A172 (cell line): Measurements from ENCODE around the gene PPAN. TPM values are rescaled to one million over a fixed set of nuclear protein-coding genes. Genes with fewer than 3 reads are reported as not detected.

Experiments
- DNase-seq: peaks from one replicate; pipeline ENCODE4 v3.0.0-alpha.2; 2015; ENCODE audit warnings: low spot score
- total RNA-seq: library from RNA; depleted of rRNA; stranded (reverse); fragments of >200 nt; shearing (Covaris generic); gene quantifications from 2 replicates; pipeline ENCODE4 v1.2.3, GENCODE V29; 2014; rRNA removed

PPAN gene
- total RNA-seq, result 27.6 and 34.6 TPM in 2 replicates

GRCh38 chr19:10106100-10106936 lies at the start of gene PPAN:
PPAN (plus strand) TSS chr19:10106362; CDS start chr19:10106395, 33 bp downstream.
- DNase-seq, result peak; percentile 97

GRCh38 chr19:10061717-10062310 lies 44.3 kb upstream of the PPAN start:
- no peak for DNase-seq

GRCh38 chr19:10068205-10068604 lies 38.0 kb upstream of the PPAN start:
- no peak for DNase-seq

GRCh38 chr19:10069046-10069445 lies 37.1 kb upstream of the PPAN start:
- peak; percentile 38 for DNase-seq

- no peak for DNase-seq
Observed at GRCh38 chr19:10070730-10071446, 35.3 kb upstream of the PPAN start.

DNA sequence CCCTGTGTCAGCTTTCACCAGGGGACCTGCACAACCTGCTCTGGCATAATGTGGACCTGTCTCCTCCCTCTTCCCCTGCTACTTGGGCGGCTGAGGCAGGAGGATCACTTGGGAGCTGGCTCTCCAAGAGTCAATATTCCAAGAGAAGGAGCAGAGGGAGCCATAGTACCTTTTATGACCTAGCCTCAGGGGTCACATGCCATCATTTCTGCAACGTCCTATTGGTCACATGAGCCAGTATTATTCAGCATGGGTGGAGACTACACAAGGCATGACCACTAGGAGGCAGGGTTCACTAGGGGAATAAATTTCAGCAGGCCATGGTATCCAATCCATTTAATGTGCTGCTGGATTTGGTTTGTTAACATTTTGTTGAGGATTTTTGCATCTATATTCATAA lies 32.0 kb upstream of the PPAN start:
- peak; percentile 33 for DNase-seq

GRCh38 chr19:10076535-10076934 lies 29.6 kb upstream of the PPAN start:
- DNase-seq, result no peak

- no peak for DNase-seq
Observed at GRCh38 chr19:10078329-10078728, 27.8 kb upstream of the PPAN start.

- no peak for DNase-seq
Observed at GRCh38 chr19:10079031-10079453, 27.1 kb upstream of the PPAN start.

GRCh38 chr19:10083911-10084310 lies 22.3 kb upstream of the PPAN start:
- DNase-seq, result no peak

GRCh38 chr19:10084803-10085202 lies 21.4 kb upstream of the PPAN start:
- no peak for DNase-seq

DNA sequence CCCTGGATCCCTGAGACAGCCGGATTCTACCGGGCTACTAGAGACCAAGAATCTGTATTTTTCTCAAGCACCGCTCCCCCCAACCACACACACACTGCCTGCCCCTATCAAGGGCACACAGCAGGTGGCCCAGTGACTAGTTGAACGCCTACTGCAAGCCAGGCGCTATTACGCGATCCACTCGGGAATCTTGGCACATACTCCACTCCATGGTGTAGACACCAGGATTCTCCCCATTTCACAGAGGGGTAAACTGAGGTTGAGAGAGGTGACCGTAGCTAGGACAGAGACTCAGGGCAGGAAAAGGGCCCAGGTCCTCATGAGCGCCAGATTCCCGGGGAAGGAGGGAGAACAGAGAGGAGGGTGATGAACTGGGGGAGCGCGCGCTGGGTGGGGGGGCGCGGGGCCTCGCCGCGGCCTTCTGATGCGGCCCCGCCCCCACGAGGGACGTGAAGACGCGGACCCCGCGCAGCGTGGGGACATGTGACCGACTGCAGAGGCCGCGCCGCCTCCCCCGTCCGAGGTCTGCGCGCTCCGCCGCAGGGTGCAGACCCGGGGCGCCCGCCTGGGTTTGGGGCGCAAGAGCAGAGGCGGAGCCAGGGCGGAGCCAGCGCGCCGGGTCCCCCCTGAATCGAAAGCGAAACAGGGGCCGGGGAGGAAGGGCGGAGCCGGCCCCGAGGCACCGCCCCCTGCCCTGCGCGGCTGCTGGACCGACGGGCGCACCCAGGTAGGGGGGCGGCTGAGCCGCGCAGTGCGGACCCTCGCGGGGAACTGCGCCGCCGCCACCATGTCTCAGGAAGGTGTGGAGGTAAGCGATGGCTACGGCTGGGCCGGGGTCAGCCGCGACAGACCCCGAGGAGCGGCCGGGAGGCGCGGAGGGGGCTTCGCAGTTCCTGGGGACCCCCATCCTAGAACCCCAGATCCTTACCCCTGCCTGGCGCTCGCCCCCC lies 20.2 kb upstream of the PPAN start, which contains the start of gene SHFL:
Gene SHFL, plus strand, starts transcription at position 677 of the 950 bp plus-strand sequence. Its CDS starts 111 bp downstream, at position 788.
- DNase-seq, result peak; percentile 59

GRCh38 chr19:10086591-10087192 lies 19.5 kb upstream of the PPAN start:
- no peak for DNase-seq

DNA sequence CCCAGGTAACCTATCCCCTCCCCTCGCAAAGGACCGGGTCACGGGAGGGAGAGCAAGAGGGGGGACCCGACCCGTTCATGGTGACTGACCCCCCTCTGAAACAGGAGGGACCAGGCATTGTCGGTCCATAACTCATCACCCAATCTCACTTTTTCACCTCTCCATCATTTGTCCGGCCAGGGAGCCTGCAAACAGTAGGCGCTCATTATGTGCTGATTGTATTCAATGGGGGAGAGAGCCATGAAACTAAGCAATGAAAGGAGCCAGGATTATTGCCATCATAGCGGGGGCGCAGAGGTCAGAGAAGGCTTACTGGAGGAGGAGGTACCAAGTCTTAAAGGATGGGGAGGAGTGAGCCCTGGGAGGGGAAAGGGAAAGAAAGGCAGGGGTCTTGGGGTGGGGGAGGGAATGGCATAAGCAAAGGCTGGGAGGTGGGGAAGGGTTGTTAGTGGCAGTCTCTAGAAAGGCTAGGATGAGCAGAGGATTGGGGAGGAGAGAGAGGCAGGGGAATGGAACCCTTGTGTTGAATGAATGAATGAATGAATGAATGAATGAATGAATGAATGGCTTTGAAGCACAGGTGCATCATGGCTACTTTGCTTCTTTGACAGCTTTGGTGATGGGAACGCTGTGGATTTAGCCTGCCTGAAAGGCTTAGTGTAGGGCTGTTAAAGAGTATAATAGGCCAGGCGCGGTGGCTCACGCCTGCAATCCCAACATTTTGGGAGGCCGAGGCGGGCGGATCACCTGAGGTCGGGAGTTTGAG lies 18.7 kb upstream of the PPAN start:
- no peak for DNase-seq

DNA sequence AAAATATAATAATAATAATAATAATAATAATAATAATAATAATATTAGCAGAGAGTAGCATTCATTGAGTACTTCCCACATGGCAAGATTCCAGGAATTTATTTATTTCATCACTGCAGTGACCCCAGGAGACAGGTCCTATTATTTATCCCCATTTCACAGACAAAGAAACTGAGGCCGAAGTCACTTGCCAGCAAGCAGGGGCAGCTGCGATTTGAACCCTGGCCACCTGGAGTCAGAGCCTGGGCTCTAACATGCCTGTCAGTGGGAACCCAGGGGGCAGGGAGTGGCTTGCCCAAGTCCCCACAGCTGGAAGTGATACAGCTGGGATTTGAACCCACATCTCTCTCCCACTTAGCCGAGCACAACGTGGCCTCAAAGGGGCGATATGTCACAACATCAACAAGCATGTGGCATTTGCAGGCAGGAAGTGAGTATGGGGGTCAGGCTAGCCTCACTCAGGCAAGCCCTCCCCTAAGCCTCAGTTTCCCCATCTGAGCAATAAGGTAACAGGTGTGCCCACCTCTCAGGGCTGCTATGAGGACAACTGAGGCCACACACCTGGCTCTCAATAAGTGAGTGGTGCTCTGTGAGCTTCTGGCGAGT lies 17.1 kb upstream of the PPAN start:
- DNase-seq, result no peak

- no peak for DNase-seq
Observed at GRCh38 chr19:10089801-10090375, 16.3 kb upstream of the PPAN start.

- DNase-seq, result no peak
Observed at GRCh38 chr19:10091370-10091687, 14.8 kb upstream of the PPAN start.

DNA sequence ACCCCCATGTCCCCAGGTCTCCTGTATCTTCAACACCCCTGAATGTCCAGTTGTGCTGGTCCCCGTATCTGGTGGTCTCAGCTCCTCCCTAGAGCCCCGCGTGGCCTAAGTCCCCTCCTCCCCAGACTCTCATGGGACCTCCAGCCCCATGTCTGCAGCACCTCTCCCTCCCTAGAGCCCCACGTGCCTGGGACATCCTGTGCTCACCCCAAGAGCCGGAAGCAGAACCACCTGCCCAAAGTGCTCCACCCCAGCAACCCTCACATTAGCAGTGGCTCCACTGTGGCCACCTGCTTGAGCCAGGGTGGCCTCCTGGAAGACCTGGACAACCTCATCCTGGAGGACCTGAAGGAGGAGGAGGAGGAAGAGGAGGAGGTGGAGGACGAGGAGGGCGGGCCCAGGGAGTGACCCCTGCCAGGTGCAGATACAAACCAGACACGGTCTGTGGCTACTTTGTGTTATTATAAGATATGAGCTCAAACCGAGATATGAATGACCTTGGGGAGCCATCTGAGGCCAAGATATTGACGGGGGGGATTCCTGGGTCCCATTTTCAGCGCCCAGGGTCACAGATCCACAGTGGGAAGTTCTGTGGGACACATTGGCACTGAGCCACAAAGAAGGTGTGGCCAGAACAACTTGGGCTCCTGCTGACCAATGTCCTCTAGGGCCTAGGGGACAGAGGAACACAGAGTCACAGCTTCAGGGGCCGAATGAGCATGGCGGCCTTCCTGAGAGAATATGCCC lies 14.1 kb upstream of the PPAN start:
- no peak for DNase-seq
